Glomerular endothelial cell (primary cell): ENCODE measurements around the gene ZNF24. TPM values are rescaled to one million over a fixed set of nuclear protein-coding genes. Genes with fewer than 3 reads are reported as not detected.
A peak's percentile ranks its signal among the peaks of the same experiment; 100 is the strongest.

Experiments
- DNase-seq: peaks from one replicate; pipeline ENCODE4 v3.0.0-alpha.2; 2011; ENCODE audit warnings: low read depth, low spot score; ENCODE audit errors: extremely low read depth
- total RNA-seq: library from RNA; depleted of rRNA; stranded (reverse); fragments of >200 nt; gene quantifications from 2 replicates; pipeline ENCODE4 v1.2.3, GENCODE V29; 2015

ZNF24 gene
- total RNA-seq, 1 donor from 2014 or later, result 25.4 TPM

DNA sequence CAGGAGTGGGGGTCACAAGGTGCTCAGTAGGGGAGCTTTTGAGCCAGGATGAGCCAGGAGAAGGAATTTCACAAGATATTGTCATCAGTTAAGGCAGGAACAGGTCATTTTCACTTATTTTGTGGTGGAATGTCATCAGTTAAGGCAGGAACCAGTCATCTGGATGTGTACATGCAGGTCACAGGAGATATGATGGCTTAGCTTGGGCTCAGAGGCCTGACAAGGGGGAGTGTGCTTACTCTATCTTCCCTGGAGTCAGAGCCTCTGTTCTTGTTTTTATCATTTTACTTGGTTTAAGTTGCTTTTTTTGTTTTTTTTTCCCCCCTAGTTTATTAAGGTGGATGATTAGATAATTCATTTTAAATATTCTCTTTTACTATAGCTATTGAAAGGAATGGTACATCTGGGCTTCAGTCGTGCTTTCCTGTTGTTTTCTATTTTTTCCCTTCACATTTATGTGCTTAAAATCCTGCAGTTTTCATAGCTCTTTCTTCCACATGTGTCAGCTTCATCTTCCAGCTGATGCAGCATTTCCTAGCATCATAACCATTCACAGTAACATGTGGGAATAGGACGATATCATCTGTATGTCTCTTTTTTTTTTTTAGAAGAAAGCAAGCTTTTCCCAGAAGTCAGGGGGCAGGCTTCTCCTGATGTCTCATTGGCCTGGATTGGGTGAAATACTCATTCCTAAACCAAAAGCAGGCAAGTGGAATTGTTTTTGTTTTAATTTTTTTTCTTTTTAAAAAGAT, 17.5 kb upstream of the ZNF24 start:
- DNase-seq, result no peak

GRCh38 chr18:35355140-35355618, 11.0 kb upstream of the ZNF24 start:
- DNase-seq, result peak; percentile 68

- no peak for DNase-seq
Measured at GRCh38 chr18:35352778-35353177, 8.6 kb upstream of the ZNF24 start.

- no peak for DNase-seq
Measured at GRCh38 chr18:35352283-35352682, 8.1 kb upstream of the ZNF24 start.

- DNase-seq, result no peak
Measured at GRCh38 chr18:35348001-35348400, 3.8 kb upstream of the ZNF24 start.

DNA sequence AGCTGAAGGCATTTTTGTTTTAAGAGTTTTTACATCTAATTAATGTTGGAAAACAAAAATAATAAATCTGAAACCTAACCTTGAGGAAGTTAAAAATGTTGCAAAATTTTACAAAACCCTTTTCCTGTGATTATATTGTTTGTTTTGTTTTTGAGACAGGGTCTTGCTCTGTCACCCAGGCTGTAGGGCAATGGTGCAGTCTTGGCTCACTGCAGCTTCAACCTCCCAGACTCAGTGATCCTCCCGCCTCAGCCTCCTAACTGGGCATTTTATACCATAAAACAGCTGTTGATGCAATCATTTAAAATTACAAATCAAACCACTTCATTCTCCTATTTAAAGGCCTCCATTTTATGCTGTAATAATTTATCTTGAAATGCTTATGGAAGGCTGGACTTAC, 1.7 kb upstream of the ZNF24 start:
- no peak for DNase-seq

DNA sequence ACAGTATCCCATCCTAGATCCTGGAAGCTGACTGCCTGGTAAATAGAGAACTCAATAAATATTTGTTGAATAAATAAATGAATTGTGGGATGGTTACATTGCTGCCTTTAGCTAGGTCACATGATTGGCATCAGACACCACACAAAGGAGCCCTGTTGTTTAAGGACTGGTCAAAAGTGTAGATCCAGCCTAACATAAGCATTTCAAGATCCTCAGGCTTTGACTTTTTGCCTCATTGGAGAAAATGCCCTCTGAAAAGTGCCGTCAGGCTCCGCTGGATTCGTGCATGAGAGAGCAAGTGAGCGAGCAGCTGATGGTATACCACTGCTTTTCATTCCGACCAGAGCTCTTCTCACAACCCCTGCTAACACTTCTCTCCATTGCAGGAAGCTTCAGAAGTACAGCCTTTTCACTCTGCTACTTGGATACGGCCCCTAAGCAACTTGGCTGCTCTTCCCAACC, 1.3 kb upstream of the ZNF24 start:
- DNase-seq, result no peak

DNA sequence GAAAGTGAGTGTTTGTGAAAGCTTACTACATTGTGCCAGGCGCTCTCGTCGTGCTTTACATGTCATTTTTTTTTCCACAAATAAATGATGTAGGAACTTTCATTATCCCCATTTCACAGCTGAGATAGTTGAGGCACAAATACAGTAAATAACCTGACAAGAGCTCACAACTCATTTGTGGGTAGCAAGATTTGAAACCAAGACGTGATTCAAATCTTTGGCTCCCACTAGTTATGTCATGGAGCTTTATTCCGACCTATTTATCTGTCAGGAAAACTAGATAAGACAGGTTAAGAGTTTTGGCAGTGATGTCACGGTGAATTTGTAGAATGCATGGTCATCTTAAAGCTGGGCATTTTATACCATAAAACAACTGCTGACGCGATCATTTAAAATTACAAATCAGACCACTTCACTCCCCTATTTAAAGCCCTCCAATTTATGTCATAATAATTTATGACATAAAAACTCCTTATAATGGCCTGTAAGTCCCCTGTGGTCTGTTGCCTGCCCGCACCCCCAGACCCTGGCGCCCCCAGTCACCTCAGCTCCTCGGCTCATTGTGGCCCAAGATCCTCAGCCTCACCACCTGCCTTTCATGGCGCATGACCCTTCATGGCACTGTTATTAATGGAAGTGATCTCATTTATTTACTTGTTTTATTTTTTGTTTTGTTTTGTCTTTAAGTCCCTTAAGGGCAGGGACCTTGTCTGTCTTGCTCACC, 678 bp upstream of the ZNF24 start:
- no peak for DNase-seq

DNA sequence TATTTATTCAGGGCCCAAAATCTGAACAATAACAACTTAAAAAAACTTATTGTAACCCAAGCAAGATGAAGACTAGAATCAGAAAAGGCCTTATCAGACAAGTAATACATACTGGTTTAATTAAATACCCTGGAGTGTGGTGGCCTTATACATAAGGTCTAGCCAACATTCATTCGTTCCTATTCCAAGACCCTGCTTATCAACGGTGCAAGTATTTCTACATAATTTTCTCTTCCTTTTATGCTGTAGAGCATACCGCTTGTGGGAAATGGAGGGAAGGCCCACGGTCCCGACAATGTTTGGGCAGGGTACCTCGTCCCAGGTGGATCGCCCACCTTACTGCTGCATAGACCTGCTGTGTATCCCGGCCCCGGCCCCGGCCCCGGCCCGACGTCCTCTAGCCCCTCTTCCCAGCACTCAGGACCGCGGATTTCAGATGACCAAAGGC, 708 bp downstream of the ZNF24 start:
- DNase-seq, result no peak

- no peak for DNase-seq
Measured at GRCh38 chr18:35337286-35337685, 6.9 kb downstream of the ZNF24 start.

DNA sequence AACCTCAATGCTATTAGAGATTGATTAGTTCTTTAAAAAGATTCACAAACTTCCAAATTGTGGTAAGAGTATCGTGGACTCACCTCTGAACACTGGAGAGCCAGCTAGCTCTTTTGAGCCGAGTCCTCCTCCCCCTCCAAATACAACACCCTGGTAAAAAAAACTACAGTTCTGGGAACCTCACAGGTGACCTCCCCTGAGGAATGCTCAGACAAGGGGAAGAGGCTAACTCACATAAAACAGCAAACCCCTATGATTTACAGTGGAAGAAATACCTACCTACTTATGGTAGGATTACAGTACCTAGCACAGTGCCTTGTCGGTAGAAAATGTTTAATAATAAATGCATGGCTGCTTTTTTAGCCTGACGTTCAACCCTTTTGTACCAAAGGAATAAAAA, 8.4 kb downstream of the ZNF24 start:
- no peak for DNase-seq

- no peak for DNase-seq
Measured at GRCh38 chr18:35334821-35335220, 9.4 kb downstream of the ZNF24 start.

GRCh38 chr18:35334212-35334611, 10.0 kb downstream of the ZNF24 start:
- DNase-seq, result no peak

DNA sequence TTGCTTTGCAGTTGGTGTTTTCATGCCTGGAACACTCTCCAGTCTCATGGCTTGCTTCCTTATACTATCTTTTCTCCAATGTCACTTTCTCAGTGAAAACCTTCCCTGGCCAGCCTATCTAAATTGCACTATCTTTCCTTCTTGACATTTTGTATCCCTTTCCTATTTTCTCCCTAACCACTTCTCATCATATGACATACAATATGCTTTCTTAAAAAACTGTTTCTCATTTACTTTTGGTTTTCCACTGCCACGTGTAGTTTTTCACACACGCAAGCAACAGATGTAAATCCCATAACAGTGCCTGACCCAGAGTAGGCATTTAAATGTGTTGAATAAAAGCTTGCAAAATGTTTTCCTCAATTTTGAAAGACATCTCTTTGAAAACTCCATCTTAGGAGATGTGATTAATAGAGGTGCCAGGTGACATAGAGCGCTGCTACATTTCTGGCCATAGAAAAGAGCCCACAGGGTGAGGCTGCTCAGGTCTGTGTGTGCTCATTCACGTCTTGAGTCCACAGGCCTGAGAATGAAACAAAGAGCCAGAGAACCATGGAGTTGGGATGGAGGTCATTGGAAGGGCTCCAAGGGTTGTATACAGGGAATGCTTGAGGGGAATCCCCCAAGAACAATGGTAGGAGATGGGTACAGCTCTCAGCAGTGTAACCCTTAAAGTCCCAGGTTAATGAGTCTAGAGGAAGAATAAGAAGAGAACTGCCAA, 12.7 kb downstream of the ZNF24 start:
- peak; percentile 29 for DNase-seq

DNA sequence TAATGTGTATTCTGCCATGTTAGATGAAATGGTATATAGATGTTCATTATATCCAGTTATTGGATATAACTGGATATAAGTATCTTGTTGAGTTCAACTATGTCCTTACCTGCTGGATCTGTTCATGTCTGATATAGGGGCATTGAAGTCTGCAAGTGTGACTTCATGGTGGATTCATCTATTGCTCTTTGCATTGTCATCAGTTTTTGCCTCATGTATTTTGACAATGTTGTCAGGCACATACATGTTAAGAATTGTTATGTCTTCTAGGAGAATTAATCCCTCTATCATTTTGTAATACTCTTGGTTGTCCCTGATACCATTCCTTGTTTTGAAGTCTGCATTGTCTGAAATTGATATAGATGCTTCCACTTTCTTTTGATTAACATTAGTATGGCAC, 15.4 kb downstream of the ZNF24 start:
- no peak for DNase-seq

- DNase-seq, result no peak
Measured at GRCh38 chr18:35326695-35327387, 17.4 kb downstream of the ZNF24 start.

DNA sequence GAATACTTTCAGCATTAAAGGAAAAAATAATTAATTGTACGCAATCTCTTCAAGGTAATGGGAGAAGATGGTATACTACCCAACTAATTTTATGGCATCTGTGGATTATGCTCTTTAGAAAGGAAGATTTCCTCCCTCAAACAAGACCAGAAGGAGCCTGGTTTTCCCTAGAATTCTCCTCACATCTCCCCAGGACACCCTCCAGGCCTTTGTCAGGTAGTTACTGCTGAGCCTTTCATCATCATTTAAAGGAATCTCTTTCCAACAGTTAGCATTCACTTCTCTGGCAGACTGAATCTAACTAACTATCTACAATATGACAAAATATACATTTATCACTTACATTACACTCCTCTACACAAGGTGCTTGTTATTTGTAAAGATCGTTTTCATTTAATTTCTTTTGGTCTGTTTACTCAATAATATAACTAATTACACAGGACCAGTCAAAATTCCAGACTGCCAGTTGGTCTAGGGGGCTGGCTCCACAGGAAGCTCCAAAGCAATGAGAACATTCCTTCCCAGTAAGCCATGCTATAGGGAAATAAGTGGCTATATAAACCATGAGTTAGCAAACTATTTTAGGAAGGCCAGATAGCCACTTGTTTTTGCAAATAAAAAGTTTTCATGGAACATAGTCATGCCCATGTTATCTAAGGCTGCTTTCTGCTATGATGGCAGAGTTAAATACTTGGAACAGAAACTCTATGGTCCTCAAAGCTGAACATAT, 19.1 kb downstream of the ZNF24 start:
- no peak for DNase-seq

DNA sequence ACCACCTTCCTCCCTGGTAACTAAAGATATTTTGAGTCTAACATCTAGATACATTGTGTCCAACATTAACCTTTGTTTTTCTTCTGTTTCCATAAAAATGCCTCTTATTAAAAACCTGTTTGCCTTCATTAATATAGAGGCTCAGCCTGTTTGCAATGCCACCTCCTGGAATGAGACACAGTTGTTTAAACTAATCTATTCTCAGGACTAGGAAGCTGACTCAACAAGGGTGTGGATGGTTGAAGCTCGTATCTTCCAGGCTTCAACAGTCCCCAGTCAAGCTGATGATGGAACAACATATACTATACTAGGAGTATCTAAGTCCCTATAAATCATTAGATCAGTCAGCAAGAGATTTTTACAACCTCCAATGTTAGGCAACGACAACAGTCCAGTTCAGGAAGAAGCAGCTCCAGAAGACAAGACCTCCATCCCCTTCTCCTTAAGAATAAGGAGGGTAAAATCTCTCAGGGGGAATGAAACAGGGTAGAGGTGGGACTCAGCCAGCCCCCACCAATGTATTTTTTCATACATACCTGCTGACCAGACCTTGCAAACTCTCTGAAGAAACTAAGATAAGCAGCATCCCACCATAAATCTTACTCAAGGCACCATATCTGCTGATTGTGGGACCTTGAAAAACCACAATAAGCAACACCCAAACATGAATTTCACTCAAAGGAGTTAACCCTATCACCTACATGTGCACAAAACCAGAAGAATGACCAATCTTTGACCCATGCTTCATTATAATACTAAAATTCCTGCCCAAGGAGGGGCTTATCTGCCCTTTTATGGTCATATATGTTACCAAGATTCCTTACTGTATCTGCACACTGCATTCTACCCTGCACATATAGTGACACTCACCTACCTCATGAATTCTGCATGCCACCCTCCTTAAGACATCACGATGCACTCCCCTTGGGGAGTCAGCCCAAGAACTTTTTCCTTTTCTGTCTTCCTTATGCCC, 21.4 kb downstream of the ZNF24 start:
- DNase-seq, result no peak

DNA sequence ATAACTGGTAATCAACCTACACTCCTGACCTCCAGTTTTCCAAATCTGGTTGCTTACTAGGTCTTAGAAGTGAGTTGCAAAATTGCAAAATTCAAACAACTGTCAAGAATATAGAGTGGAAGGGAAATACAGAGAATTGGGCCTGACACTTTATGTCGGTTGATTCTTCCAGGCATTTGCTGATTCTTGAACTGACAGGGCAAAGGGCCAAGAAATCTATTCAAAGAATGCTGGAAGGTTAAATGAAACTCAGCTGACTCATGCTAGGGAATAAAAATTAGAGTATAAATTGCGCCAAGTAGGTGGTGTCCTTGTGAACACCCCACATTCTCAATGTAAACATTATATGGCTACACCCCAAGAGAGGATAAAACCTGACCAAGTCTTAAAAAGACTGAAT, 32.7 kb downstream of the ZNF24 start:
- DNase-seq, result no peak
